Neural cell (in vitro differentiated cells): ENCODE measurements around the gene LRMDA.

ENCODE experiments used
- EZH2 ChIP-seq: fragments of 200-600, 300-800 bp; shearing (Covaris generic), sonication (generic); IDR thresholded peaks from 2 replicates; pipeline ENCODE4 v1.6.1; 2014; ENCODE audit warnings: antibody characterized with exemption, low read length, borderline replicate concordance, mild to moderate bottlenecking; ENCODE audit not compliant: insufficient read depth, poor library complexity, severe bottlenecking
- MXI1 ChIP-seq: fragments of 450-650 bp; conservative IDR thresholded peaks from 2 replicates; pipeline ENCODE4 v1.6.1; 2014; ENCODE audit warnings: antibody characterized with exemption, mild to moderate bottlenecking; ENCODE audit not compliant: poor library complexity, severe bottlenecking
- POLR2AphosphoS5 ChIP-seq: IDR thresholded peaks from 2 replicates; pipeline ENCODE4 v1.6.1; 2012

- TF ChIP-seq POLR2AphosphoS5: no peak
- TF ChIP-seq MXI1: no peak
- no peak for TF ChIP-seq EZH2
Observed at GRCh38 chr10:75657351-75657750, 225.9 kb downstream of the LRMDA start.
